Stimulated activated CD4-positive, alpha-beta T cell treated with anti-CD3 and anti-CD28 coated beads, Interleukin-15, amount 100 ng/mL, for 1 hour (primary cell): Measurements from ENCODE around the gene KLHL3.

Experiments
- DNase-seq, 2 donors: peaks; one replicate each; pipeline ENCODE4 v3.0.0-alpha.2; 2020; ENCODE audit warnings: low read depth in 1 of 2, low spot score in 1 of 2

KLHL3 gene

GRCh38 chr5:137710086-137710485, 25.8 kb downstream of the KLHL3 start:
- DNase-seq = no peak

- no peak for DNase-seq
Measured at GRCh38 chr5:137708796-137709559, 26.9 kb downstream of the KLHL3 start.

- DNase-seq = no peak
Measured at GRCh38 chr5:137708062-137708461, 27.8 kb downstream of the KLHL3 start.

GRCh38 chr5:137706841-137707240, 29.0 kb downstream of the KLHL3 start:
- DNase-seq = no peak

GRCh38 chr5:137705106-137705505, 30.8 kb downstream of the KLHL3 start:
- no peak for DNase-seq

- DNase-seq = no peak
Measured at GRCh38 chr5:137703565-137703964, 32.3 kb downstream of the KLHL3 start.

GRCh38 chr5:137700282-137700680, 35.6 kb downstream of the KLHL3 start:
- DNase-seq = no peak

- no peak for DNase-seq
Measured at GRCh38 chr5:137699336-137700281, 36.3 kb downstream of the KLHL3 start.

GRCh38 chr5:137696481-137696880, 39.4 kb downstream of the KLHL3 start:
- DNase-seq = peak in 1 of 2 donors; percentile 6

GRCh38 chr5:137695651-137696428, 40.0 kb downstream of the KLHL3 start:
- no peak for DNase-seq

GRCh38 chr5:137693951-137694721, 41.8 kb downstream of the KLHL3 start:
- DNase-seq = no peak

- no peak for DNase-seq
Measured at GRCh38 chr5:137693307-137693950, 42.5 kb downstream of the KLHL3 start.

- DNase-seq = no peak
Measured at GRCh38 chr5:137689306-137689705, 46.6 kb downstream of the KLHL3 start.

- no peak for DNase-seq
Measured at GRCh38 chr5:137688210-137688840, 47.6 kb downstream of the KLHL3 start.

GRCh38 chr5:137684761-137685160, 51.1 kb downstream of the KLHL3 start:
- no peak for DNase-seq

- no peak for DNase-seq
Measured at GRCh38 chr5:137681191-137681590, 54.7 kb downstream of the KLHL3 start.

- DNase-seq = no peak
Measured at GRCh38 chr5:137679910-137680309, 56.0 kb downstream of the KLHL3 start.

GRCh38 chr5:137679195-137679594, 56.7 kb downstream of the KLHL3 start:
- DNase-seq = no peak

GRCh38 chr5:137672881-137673280, 63.0 kb downstream of the KLHL3 start:
- no peak for DNase-seq

GRCh38 chr5:137672001-137672400, 63.9 kb downstream of the KLHL3 start:
- DNase-seq = no peak
